ENCODE results near the gene GINS2. TPM values are rescaled to one million over a fixed set of nuclear protein-coding genes. Genes with fewer than 3 reads are reported as not detected.

Gene GINS2
- polyA plus RNA-seq, 1 of the 3 experiments (the other 2 are of a cell fraction), result 9.0 TPM

DNA sequence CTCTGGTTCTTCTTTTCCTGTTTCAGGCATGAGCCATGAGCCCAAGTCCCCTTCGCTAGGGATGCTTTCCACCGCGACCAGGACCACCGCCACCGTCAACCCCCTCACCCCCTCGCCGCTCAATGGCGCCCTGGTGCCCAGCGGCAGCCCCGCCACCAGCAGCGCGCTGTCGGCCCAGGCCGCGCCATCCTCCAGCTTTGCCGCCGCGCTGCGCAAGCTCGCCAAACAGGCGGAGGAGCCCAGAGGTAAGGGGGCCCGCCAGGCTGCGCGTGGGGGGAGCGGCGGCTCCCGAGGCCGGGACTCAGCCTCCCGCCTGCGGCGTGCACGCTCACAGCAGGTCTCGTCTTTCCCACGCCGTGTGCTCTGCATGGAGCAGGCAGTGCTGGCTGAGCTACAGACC is 54.9 kb downstream of the GINS2 start:
- TF ChIP-seq CHD2 (IDR thresholded peaks at IDR 0.05; ENCODE audit: low read length, partially characterized antibody) (no peak), SIN3A (IDR thresholded peaks at IDR 0.05; ENCODE audit: borderline replicate concordance, low read depth, low read length) (no peak), GABPA (IDR thresholded peaks at IDR 0.05; ENCODE audit: low read depth) (no peak), NFIC (IDR thresholded peaks at IDR 0.05; ENCODE audit: borderline replicate concordance) (no peak), MEF2A (IDR thresholded peaks at IDR 0.05; ENCODE audit: borderline replicate concordance, low read depth) (no peak), GATA2 (CRISPR knock-in tag; IDR thresholded peaks at IDR 0.05) (no peak), FOSL2 (IDR thresholded peaks at IDR 0.05; ENCODE audit: borderline replicate concordance, low read depth) (no peak), TCF12 (IDR thresholded peaks at IDR 0.05) (no peak), RAD21 (IDR thresholded peaks at IDR 0.05; ENCODE audit: low read length) (no peak), SMC3 (IDR thresholded peaks at IDR 0.05; ENCODE audit: low read depth, low read length) (no peak), TEAD4 (IDR thresholded peaks at IDR 0.05; ENCODE audit: borderline replicate concordance, insufficient read depth) (no peak), RXRA (IDR thresholded peaks at IDR 0.05; ENCODE audit: borderline replicate concordance, low read depth) (no peak), FOXJ3 (CRISPR knock-in tag; IDR thresholded peaks at IDR 0.05) (no peak), RCOR1 (IDR thresholded peaks at IDR 0.05; ENCODE audit: low read length) (no peak)
- TF ChIP-seq, protein P1, sequence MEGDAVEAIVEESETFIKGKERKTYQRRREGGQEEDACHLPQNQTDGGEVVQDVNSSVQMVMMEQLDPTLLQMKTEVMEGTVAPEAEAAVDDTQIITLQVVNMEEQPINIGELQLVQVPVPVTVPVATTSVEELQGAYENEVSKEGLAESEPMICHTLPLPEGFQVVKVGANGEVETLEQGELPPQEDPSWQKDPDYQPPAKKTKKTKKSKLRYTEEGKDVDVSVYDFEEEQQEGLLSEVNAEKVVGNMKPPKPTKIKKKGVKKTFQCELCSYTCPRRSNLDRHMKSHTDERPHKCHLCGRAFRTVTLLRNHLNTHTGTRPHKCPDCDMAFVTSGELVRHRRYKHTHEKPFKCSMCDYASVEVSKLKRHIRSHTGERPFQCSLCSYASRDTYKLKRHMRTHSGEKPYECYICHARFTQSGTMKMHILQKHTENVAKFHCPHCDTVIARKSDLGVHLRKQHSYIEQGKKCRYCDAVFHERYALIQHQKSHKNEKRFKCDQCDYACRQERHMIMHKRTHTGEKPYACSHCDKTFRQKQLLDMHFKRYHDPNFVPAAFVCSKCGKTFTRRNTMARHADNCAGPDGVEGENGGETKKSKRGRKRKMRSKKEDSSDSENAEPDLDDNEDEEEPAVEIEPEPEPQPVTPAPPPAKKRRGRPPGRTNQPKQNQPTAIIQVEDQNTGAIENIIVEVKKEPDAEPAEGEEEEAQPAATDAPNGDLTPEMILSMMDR (IDR thresholded peaks at IDR 0.05), result no peak
- TF ChIP-seq, protein P2, sequence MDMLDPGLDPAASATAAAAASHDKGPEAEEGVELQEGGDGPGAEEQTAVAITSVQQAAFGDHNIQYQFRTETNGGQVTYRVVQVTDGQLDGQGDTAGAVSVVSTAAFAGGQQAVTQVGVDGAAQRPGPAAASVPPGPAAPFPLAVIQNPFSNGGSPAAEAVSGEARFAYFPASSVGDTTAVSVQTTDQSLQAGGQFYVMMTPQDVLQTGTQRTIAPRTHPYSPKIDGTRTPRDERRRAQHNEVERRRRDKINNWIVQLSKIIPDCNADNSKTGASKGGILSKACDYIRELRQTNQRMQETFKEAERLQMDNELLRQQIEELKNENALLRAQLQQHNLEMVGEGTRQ (IDR thresholded peaks at IDR 0.05; ENCODE audit: borderline replicate concordance, low read depth, low read length), result no peak
- TF ChIP-seq, protein P3, sequence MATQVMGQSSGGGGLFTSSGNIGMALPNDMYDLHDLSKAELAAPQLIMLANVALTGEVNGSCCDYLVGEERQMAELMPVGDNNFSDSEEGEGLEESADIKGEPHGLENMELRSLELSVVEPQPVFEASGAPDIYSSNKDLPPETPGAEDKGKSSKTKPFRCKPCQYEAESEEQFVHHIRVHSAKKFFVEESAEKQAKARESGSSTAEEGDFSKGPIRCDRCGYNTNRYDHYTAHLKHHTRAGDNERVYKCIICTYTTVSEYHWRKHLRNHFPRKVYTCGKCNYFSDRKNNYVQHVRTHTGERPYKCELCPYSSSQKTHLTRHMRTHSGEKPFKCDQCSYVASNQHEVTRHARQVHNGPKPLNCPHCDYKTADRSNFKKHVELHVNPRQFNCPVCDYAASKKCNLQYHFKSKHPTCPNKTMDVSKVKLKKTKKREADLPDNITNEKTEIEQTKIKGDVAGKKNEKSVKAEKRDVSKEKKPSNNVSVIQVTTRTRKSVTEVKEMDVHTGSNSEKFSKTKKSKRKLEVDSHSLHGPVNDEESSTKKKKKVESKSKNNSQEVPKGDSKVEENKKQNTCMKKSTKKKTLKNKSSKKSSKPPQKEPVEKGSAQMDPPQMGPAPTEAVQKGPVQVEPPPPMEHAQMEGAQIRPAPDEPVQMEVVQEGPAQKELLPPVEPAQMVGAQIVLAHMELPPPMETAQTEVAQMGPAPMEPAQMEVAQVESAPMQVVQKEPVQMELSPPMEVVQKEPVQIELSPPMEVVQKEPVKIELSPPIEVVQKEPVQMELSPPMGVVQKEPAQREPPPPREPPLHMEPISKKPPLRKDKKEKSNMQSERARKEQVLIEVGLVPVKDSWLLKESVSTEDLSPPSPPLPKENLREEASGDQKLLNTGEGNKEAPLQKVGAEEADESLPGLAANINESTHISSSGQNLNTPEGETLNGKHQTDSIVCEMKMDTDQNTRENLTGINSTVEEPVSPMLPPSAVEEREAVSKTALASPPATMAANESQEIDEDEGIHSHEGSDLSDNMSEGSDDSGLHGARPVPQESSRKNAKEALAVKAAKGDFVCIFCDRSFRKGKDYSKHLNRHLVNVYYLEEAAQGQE (IDR thresholded peaks at IDR 0.05; ENCODE audit: low read depth, low read length), result no peak
- TF ChIP-seq, protein P4, sequence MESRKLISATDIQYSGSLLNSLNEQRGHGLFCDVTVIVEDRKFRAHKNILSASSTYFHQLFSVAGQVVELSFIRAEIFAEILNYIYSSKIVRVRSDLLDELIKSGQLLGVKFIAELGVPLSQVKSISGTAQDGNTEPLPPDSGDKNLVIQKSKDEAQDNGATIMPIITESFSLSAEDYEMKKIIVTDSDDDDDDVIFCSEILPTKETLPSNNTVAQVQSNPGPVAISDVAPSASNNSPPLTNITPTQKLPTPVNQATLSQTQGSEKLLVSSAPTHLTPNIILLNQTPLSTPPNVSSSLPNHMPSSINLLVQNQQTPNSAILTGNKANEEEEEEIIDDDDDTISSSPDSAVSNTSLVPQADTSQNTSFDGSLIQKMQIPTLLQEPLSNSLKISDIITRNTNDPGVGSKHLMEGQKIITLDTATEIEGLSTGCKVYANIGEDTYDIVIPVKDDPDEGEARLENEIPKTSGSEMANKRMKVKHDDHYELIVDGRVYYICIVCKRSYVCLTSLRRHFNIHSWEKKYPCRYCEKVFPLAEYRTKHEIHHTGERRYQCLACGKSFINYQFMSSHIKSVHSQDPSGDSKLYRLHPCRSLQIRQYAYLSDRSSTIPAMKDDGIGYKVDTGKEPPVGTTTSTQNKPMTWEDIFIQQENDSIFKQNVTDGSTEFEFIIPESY (IDR thresholded peaks at IDR 0.05; ENCODE audit: borderline replicate concordance, low read depth), result no peak
- TF ChIP-seq, protein P5, sequence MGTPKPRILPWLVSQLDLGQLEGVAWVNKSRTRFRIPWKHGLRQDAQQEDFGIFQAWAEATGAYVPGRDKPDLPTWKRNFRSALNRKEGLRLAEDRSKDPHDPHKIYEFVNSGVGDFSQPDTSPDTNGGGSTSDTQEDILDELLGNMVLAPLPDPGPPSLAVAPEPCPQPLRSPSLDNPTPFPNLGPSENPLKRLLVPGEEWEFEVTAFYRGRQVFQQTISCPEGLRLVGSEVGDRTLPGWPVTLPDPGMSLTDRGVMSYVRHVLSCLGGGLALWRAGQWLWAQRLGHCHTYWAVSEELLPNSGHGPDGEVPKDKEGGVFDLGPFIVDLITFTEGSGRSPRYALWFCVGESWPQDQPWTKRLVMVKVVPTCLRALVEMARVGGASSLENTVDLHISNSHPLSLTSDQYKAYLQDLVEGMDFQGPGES (IDR thresholded peaks at IDR 0.05; ENCODE audit: low read depth, low read length), result no peak
- TF ChIP-seq, protein P6, sequence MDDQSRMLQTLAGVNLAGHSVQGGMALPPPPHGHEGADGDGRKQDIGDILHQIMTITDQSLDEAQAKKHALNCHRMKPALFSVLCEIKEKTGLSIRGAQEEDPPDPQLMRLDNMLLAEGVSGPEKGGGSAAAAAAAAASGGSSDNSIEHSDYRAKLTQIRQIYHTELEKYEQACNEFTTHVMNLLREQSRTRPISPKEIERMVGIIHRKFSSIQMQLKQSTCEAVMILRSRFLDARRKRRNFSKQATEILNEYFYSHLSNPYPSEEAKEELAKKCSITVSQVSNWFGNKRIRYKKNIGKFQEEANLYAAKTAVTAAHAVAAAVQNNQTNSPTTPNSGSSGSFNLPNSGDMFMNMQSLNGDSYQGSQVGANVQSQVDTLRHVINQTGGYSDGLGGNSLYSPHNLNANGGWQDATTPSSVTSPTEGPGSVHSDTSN (IDR thresholded peaks at IDR 0.05), result no peak
- Histone ChIP-seq H4K20me1 (ENCODE audit: insufficient read depth) (peaks cover 98% of the 10 kb centered on the region), H3K4me1 (ENCODE audit: control insufficient read depth in 1 of 2, insufficient read depth in 2 of 2, low read depth in 1 of 2, low read length in 1 of 2) (peaks cover 0 to 82% of the 10 kb centered on the region in 2 experiments; a peak in 1 of 4 replicates), H3K4me2 (no peak overlapping the region), H3K79me2 (ENCODE audit: insufficient read depth) (peaks cover 47% of the 10 kb centered on the region), H3K9ac (no peak overlapping the region), H3K9me2 (no peaks in the 10 kb centered on the region), H3K9me3 (no peaks in the 10 kb centered on the region), H3K27me3 (ENCODE audit: insufficient read depth) (no peaks in the 10 kb centered on the region), H3K36me3 (replicated peaks in 1 of 2; ENCODE audit: control insufficient read depth in 1 of 2, insufficient read depth in 2 of 2, low read length in 1 of 2) (peaks cover 0 to 34% of the 10 kb centered on the region in 2 experiments), H3K4me3 (ENCODE audit: low read depth in 2 of 2, low read length in 1 of 2) (no peak overlapping the region), H2AFZ (ENCODE audit: low read depth) (no peak overlapping the region), H3F3A (replicated peaks; ENCODE audit: insufficient read depth) (no peaks in the 10 kb centered on the region), H3K27ac (ENCODE audit: low read depth in 2 of 2, low read length in 1 of 2) (no peak overlapping the region; a peak in 1 of 4 replicates)
- WGBS (ENCODE audit: low lambda C conversion rate), result 95% methylated on average over 28 of the region's 35 CpGs
- POLR2A ChIA-PET, result no interaction called here
- no peak for DNase-seq
- CTCF ChIA-PET, result interaction anchor here (1.1 to 3.2 kb wide), 2 partner anchors 17 to 519 kb away, joined by 3 to 25 read pairs; no protein-coding TSS in a partner anchor
